T-cell (primary cell): Measurements from ENCODE around the gene DMRTC2. TPM values are rescaled to one million over a fixed set of nuclear protein-coding genes. Genes with fewer than 3 reads are reported as not detected.
A peak's percentile ranks its signal among the peaks of the same experiment; 100 is the strongest.

ENCODE experiments used
- ATAC-seq, 4 experiments: fragments of 200-7000 bp in 3 of 4; fragments of 150-1000 bp in 1 of 4; cut with Tn5 transposase; replicated peaks in 1 of 4; 1 replicate in 3 of 4; 2 replicates in 1 of 4; pipeline ENCODE4 v1.10.0; 2021; ENCODE audit warnings: moderate library complexity in 3 of 4, mild to moderate bottlenecking in 2 of 4, moderate number of reproducible peaks in 1 of 4
- CTCF ChIA-PET, 2 donors: fragments of 300-600 bp; sonication (Branson Sonifier 250); formaldehyde crosslinking; loops; one replicate each; lab custom pipeline; 2022; ENCODE audit warnings: antibody characterized with exemption in 2 of 2; lab: Charles Lee
- POLR2A ChIA-PET, 2 donors: fragments of 300-600 bp; sonication (Branson Sonifier 250); formaldehyde crosslinking; loops; one replicate each; lab custom pipeline; 2022; ENCODE audit warnings: antibody characterized with exemption in 2 of 2; lab: Charles Lee
- DNase-seq, 35 experiments: peaks; one replicate each; pipeline versions ENCODE4 v3.0.0 to v3.0.0-alpha.2; 2013 to 2023
- H3K27ac ChIP-seq: one replicate; pipeline ENCODE4 v1.5.1; 2013; ENCODE audit warnings: low read length
- H3K27me3 ChIP-seq, 2 experiments: replicated peaks in 1 of 2; 1 replicate in 1 of 2; 2 replicates in 1 of 2; pipeline versions ENCODE4 v1.6.1 to v1.7.0; 2013; ENCODE audit warnings: low read length in 1 of 2, mixed read lengths in 1 of 2; ENCODE audit not compliant: control insufficient read depth in 2 of 2, insufficient read depth in 2 of 2; ENCODE audit errors: extremely low read depth in 1 of 2
- H3K36me3 ChIP-seq, 2 donors: 1 replicate in 1 of 2; 2 replicates in 1 of 2; pipeline versions ENCODE4 v1.6.1 to v1.7.0; 2013; ENCODE audit warnings: low read length in 1 of 2; ENCODE audit not compliant: control insufficient read depth in 2 of 2, insufficient read depth in 1 of 2; ENCODE audit errors: extremely low read depth in 1 of 2
- H3K4me1 ChIP-seq, 2 experiments: 1 replicate in 1 of 2; 2 replicates in 1 of 2; pipeline versions ENCODE4 v1.6.1 to v1.7.0; 2013; ENCODE audit warnings: low read length in 2 of 2, mixed read lengths in 1 of 2; ENCODE audit not compliant: insufficient read depth in 2 of 2, control insufficient read depth in 1 of 2; ENCODE audit errors: extremely low read depth in 1 of 2
- H3K4me3 ChIP-seq, 2 donors: 1 replicate in 1 of 2; 2 replicates in 1 of 2; pipeline versions ENCODE4 v1.5.1 to v1.7.0; 2013; ENCODE audit warnings: mild to moderate bottlenecking in 2 of 2, low read length in 1 of 2, moderate library complexity in 1 of 2; ENCODE audit not compliant: control insufficient read depth in 1 of 2; ENCODE audit errors: extremely low read depth in 1 of 2
- H3K9me3 ChIP-seq: 2 replicates; pipeline ENCODE4 v1.7.0; 2013
- H3K27ac Mint-ChIP-seq, 2 donors: one replicate each; pipeline ENCODE4 v1.8.0; 2020 to 2021; ENCODE audit warnings: mild to moderate bottlenecking in 2 of 2, mixed read lengths in 2 of 2
- H3K27me3 Mint-ChIP-seq, 2 donors: one replicate each; pipeline ENCODE4 v1.8.0; 2021 to 2022; ENCODE audit warnings: mixed read lengths in 2 of 2
- H3K36me3 Mint-ChIP-seq: one replicate; pipeline ENCODE4 v1.8.0; 2021; ENCODE audit warnings: mixed read lengths
- H3K4me1 Mint-ChIP-seq, 3 donors: one replicate each; pipeline ENCODE4 v1.8.0; 2020 to 2022; ENCODE audit warnings: mixed read lengths in 3 of 3, mild to moderate bottlenecking in 1 of 3
- H3K4me3 Mint-ChIP-seq, 3 donors: one replicate each; pipeline ENCODE4 v1.8.0; 2020 to 2022; ENCODE audit warnings: mild to moderate bottlenecking in 3 of 3, mixed read lengths in 3 of 3, moderate library complexity in 3 of 3
- H3K9me3 Mint-ChIP-seq, 3 donors: one replicate each; pipeline ENCODE4 v1.8.0; 2020 to 2022; ENCODE audit warnings: mixed read lengths in 3 of 3
- WGBS: methylation state at CpG from one replicate; pipeline ENCODE4 v1.1.5; 2013; ENCODE audit warnings: missing lambda C conversion rate; ENCODE audit not compliant: insufficient coverage; 5-methylcytosine and 5-hydroxymethylcytosine counted together
- total RNA-seq, 35 experiments: library from RNA in 6 of 35; stranded (reverse) in 6 of 35; fragments of 120-200 nt in 1 of 35; gene quantifications; one replicate each; pipeline versions ENCODE4 v1.2.1 to v1.2.4 and lab custom pipeline; 2013 to 2026

DMRTC2 gene
- total RNA-seq, 5 donors from 2014 or later (not counting 1 experiment from before 2014, with no cell fraction given) = not detected

- DNase-seq = peak in 4 of 35 experiments; percentile 34 to 45 (median 38)
- Mint-ChIP-seq H3K27me3 (no peaks in the 10 kb centered on the region), H3K9me3 (no peaks in the 10 kb centered on the region), H3K4me3 (peak overlapping the region in 1 of 3 donors; percentile 54), H3K36me3 (peaks cover 46% of the 10 kb centered on the region), H3K27ac (peak overlapping the region; percentile 79 to 82), H3K4me1 (peaks cover 65 to 73% (median 66%) of the 10 kb centered on the region in 3 donors)
- ChIA-PET POLR2A (no interaction called here), CTCF (no interaction called here)
- no peaks in the 10 kb centered on the region for H3K27me3 ChIP-seq
- H3K4me1 ChIP-seq = peaks cover 37 to 91% of the 10 kb centered on the region in 2 experiments
- peak in 2 of 4 experiments; percentile 21 to 52 for ATAC-seq
- H3K9me3 ChIP-seq = no peaks in the 10 kb centered on the region
- peak overlapping the region; percentile 55 for H3K27ac ChIP-seq
- H3K4me3 ChIP-seq = no peak overlapping the region
- peaks cover 23 to 88% of the 10 kb centered on the region in 2 donors for H3K36me3 ChIP-seq
- 81% methylated on average over 5 of the region's 6 CpGs for whole genome bisulfite sequencing
These were observed 49.1 kb downstream of the DMRTC2 start for GRCh38 chr19:41893899-41894298.

DNA sequence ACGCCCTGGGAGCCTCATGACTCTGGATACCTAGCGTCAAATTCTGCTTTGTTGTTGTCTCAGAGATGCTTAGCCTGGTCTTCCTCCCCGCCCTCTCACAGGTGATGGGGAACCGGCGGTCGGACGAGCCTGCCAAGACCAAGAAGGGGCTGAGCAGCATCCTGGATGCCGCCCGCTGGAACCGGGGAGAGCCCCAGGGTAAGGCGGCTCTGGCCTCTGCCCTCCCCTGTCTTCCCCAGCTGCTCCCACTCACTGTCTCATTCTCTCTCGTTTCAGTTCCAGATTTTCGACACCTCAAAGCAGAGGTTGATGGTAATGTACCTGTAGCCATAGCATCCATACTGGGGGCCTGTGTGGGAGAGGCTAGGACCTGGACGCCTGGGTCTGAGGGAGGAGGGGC lies 49.5 kb downstream of the DMRTC2 start:
- Mint-ChIP-seq H3K4me3 (peak overlapping the region in 1 of 3 donors; percentile 54), H3K27me3 (no peaks in the 10 kb centered on the region), H3K9me3 (no peaks in the 10 kb centered on the region), H3K4me1 (peaks cover 65 to 73% (median 65%) of the 10 kb centered on the region in 3 donors), H3K36me3 (peaks cover 47% of the 10 kb centered on the region), H3K27ac (peak overlapping the region; percentile 79 to 82)
- ATAC-seq (no peak), DNase-seq (no peak)
- Histone ChIP-seq H3K36me3 (peaks cover 23 to 88% of the 10 kb centered on the region in 2 donors), H3K4me1 (peaks cover 33 to 89% of the 10 kb centered on the region in 2 experiments), H3K9me3 (no peaks in the 10 kb centered on the region), H3K4me3 (no peak overlapping the region), H3K27me3 (no peaks in the 10 kb centered on the region), H3K27ac (peak overlapping the region; percentile 55)
- 67% methylated on average over 9 of the region's 14 CpGs for WGBS
- POLR2A ChIA-PET = no interaction called here
- CTCF ChIA-PET = interaction anchor here in 1 of 2 donors (0.7 kb wide), 1 partner anchor 138 kb away, joined by 3 read pairs; no protein-coding TSS in a partner anchor

GRCh38 chr19:41895745-41896580 lies 51.1 kb downstream of the DMRTC2 start:
- H3K27me3 Mint-ChIP-seq = no peaks in the 10 kb centered on the region
- H3K36me3 Mint-ChIP-seq = peaks cover 41% of the 10 kb centered on the region
- Histone ChIP-seq H3K4me1 (peaks cover 26 to 76% of the 10 kb centered on the region in 2 experiments), H3K4me3 (no peak overlapping the region), H3K36me3 (peaks cover 24 to 85% of the 10 kb centered on the region in 2 donors), H3K27me3 (no peaks in the 10 kb centered on the region), H3K27ac (peak overlapping the region; percentile 29), H3K9me3 (no peaks in the 10 kb centered on the region)
- CTCF ChIA-PET = interaction anchor here in 1 of 2 donors (0.5 kb wide), 1 partner anchor 49 kb away, joined by 3 read pairs; no protein-coding TSS in a partner anchor
- POLR2A ChIA-PET = interaction anchor here (0.5 to 1.0 kb wide), 2 partner anchors 21 to 48 kb away, joined by 3 read pairs; no protein-coding TSS in a partner anchor
- H3K27ac Mint-ChIP-seq = peak overlapping the region; percentile 89 to 91
- H3K4me3 Mint-ChIP-seq = peak overlapping the region in 1 of 3 donors; percentile 62
- DNase-seq = peak in 1 of 35 experiments; percentile 44
- WGBS = 40% methylated on average over 2 of the region's 19 CpGs
- H3K4me1 Mint-ChIP-seq = peaks cover 57 to 67% (median 60%) of the 10 kb centered on the region in 3 donors
- no peaks in the 10 kb centered on the region for H3K9me3 Mint-ChIP-seq
- peak in 3 of 4 experiments; percentile 25 to 56 (median 34) for ATAC-seq

- H3K27ac ChIP-seq = peak overlapping the region; percentile 29
- peaks cover 29 to 85% of the 10 kb centered on the region in 2 donors for H3K36me3 ChIP-seq
- H3K9me3 ChIP-seq = no peaks in the 10 kb centered on the region
- Mint-ChIP-seq H3K4me3 (peak overlapping the region in 1 of 3 donors; percentile 62), H3K27me3 (no peaks in the 10 kb centered on the region), H3K27ac (peak overlapping the region in 1 of 2 donors; percentile 75), H3K36me3 (peaks cover 40% of the 10 kb centered on the region), H3K9me3 (no peaks in the 10 kb centered on the region), H3K4me1 (peaks cover 53 to 63% (median 58%) of the 10 kb centered on the region in 3 donors)
- no peak overlapping the region for H3K4me3 ChIP-seq
- ChIA-PET CTCF (interaction anchor here in 1 of 2 donors (0.5 kb wide), 1 partner anchor 49 kb away, joined by 3 read pairs; no protein-coding TSS in a partner anchor), POLR2A (no interaction called here)
- H3K27me3 ChIP-seq = no peaks in the 10 kb centered on the region
- no CpG with 5 or more reads among the region's 1 CpG for WGBS
- DNase-seq (no peak), ATAC-seq (no peak)
- H3K4me1 ChIP-seq = peaks cover 21 to 70% of the 10 kb centered on the region in 2 experiments
These were observed 51.7 kb downstream of the DMRTC2 start for GRCh38 chr19:41896581-41896942.

DNA sequence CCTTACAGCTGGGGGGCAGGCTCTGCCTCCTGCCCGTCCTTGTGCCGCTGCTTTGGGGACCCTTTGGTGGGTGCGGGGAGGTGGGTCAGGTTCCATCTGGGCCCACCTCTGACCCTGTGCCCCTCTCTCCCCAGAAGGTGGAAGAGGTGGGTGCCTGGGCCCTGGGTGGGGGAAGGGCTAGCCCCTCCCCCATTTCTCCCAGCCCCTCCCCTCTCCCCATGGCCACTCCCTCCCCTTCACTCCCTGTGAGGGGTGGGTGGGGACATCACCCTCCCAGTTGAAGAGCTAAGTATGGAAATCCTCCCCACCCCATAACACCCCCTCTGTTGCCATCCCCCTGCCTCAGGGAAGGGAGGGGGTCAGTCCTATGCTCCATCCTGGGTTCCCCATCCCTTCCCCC lies 52.3 kb downstream of the DMRTC2 start:
- H3K4me3 ChIP-seq = no peak overlapping the region
- Mint-ChIP-seq H3K9me3 (no peaks in the 10 kb centered on the region), H3K4me3 (peak overlapping the region in 1 of 3 donors; percentile 32), H3K27ac (no peak overlapping the region), H3K36me3 (peaks cover 43% of the 10 kb centered on the region), H3K27me3 (no peaks in the 10 kb centered on the region), H3K4me1 (peaks cover 50 to 63% (median 58%) of the 10 kb centered on the region in 3 donors)
- WGBS = no CpG with 5 or more reads among the region's 3 CpGs
- H3K36me3 ChIP-seq = peaks cover 31 to 85% of the 10 kb centered on the region in 2 donors
- POLR2A ChIA-PET = no interaction called here
- ATAC-seq (no peak), DNase-seq (no peak)
- no peak overlapping the region for H3K27ac ChIP-seq
- CTCF ChIA-PET = no interaction called here
- H3K9me3 ChIP-seq = no peaks in the 10 kb centered on the region
- peaks cover 16 to 70% of the 10 kb centered on the region in 2 experiments for H3K4me1 ChIP-seq
- H3K27me3 ChIP-seq = no peaks in the 10 kb centered on the region

DNA sequence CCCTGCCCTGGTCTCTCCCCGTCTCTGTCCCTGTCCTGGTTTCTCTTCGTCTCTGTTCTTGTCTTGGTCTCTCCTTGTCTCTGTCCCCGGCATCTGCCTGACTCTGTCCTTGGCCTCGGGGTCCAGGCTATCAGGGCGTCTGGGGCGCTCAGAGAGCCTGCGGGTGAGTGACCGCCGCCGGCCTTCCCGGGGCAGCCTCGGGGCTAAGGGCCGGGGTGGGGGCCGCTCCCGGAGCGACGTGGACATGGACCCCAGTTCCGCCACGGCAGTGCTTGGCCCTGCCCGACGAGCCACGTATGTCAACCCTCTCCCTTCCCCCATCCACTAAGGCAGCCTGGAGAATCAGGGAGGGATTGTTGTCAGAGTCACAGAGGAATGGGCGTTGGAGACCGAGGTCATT lies 53.0 kb downstream of the DMRTC2 start:
- Mint-ChIP-seq H3K4me1 (peaks cover 48 to 62% (median 56%) of the 10 kb centered on the region in 3 donors), H3K27me3 (no peaks in the 10 kb centered on the region), H3K9me3 (no peaks in the 10 kb centered on the region), H3K36me3 (peaks cover 44% of the 10 kb centered on the region), H3K4me3 (peak overlapping the region in 1 of 3 donors; percentile 32), H3K27ac (peak overlapping the region in 1 of 2 donors; percentile 55)
- no peak for DNase-seq
- ChIA-PET CTCF (no interaction called here), POLR2A (no interaction called here)
- Histone ChIP-seq H3K27ac (no peak overlapping the region), H3K4me1 (peaks cover 10 to 70% of the 10 kb centered on the region in 2 experiments), H3K27me3 (no peaks in the 10 kb centered on the region), H3K36me3 (peaks cover 34 to 85% of the 10 kb centered on the region in 2 donors), H3K9me3 (no peaks in the 10 kb centered on the region), H3K4me3 (no peak overlapping the region)
- no peak for ATAC-seq
- WGBS = 86% methylated on average over 6 of the region's 24 CpGs
